ENCODE data around the gene POU2AF3. TPM values are rescaled to one million over a fixed set of nuclear protein-coding genes. Genes with fewer than 3 reads are reported as not detected.

The POU2AF3 gene
- total RNA-seq, 1 experiment from 2014 or later, result not detected

DNA sequence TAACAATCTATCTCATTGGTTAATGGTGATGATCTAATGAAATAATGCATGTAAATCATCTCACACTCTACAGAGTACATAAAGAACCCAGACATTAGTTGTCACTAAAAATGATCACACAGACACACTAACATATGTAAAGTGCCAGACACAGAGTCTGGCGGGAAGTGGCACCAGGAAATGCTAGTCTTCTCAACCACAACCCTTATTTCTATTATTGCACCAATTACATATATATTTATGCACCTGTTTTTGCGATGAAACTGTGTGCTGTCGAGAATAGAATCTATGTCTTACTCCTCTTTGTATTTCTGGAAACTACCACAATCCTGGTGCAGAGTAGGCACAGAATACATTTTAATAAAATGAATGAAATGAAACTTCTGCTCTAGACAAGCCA, 25.9 kb upstream of the POU2AF3 start:
- Histone ChIP-seq H3K36me3 (ENCODE audit: control insufficient read depth in 1 of 2, insufficient read depth in 2 of 2, low read length in 2 of 2) (no peaks in the 10 kb centered on the region), H3K9ac (ENCODE audit: low read length) (no peak overlapping the region), H3K4me1 (ENCODE audit: control insufficient read depth in 1 of 2, insufficient read depth in 2 of 2, low read length in 2 of 2) (no peaks in the 10 kb centered on the region), H4K20me1 (ENCODE audit: insufficient read depth) (no peaks in the 10 kb centered on the region), H2AFZ (ENCODE audit: low read depth, low read length, poor library complexity, severe bottlenecking) (no peak overlapping the region), H3K4me3 (replicated peaks in 1 of 2; ENCODE audit: low read depth in 1 of 2, low read length in 2 of 2) (no peak overlapping the region), H3K79me2 (ENCODE audit: insufficient read depth, low read length) (no peaks in the 10 kb centered on the region), H3K4me2 (ENCODE audit: low read length) (no peak overlapping the region), H3K27me3 (ENCODE audit: insufficient read depth, low read length) (peaks cover 25% of the 10 kb centered on the region), H3K9me3 (ENCODE audit: control insufficient read depth in 1 of 2, insufficient read depth in 1 of 2, low read depth in 1 of 2, low read length in 2 of 2) (no peaks in the 10 kb centered on the region), H3K9me2 (ENCODE audit: insufficient read depth) (no peaks in the 10 kb centered on the region), H3K27ac (ENCODE audit: low read depth, low read length) (no peak overlapping the region)
- ChIA-PET CTCF (no interaction called here), POLR2A (no interaction called here), RAD21 (ENCODE audit: low non-redundant PET in 1 of 2, low total read pairs in 2 of 2, uncharacterized antibody in 2 of 2, unreplicated experiment in 2 of 2) (no interaction called here)
- DNase-seq (ENCODE audit: low read depth, low spot score), result no peak
- intact Hi-C loops (cut with micrococcal nuclease), result no loop called here
- no TSS peak for BruUV-seq (replicated peaks)
- TF ChIP-seq CEBPB (IDR thresholded peaks at IDR 0.05; ENCODE audit: low read depth) (no peak), REST (IDR thresholded peaks at IDR 0.05; ENCODE audit: low read depth) (no peak), ZFX (IDR thresholded peaks at IDR 0.05) (no peak), SIN3A (IDR thresholded peaks at IDR 0.05; ENCODE audit: low read depth) (no peak), FOSL1 (IDR thresholded peaks at IDR 0.05; ENCODE audit: low read depth) (no peak), CTCF (IDR thresholded peaks at IDR 0.05 in 2 of 3, conservative IDR thresholded peaks at IDR 0.05 in 1 of 3; ENCODE audit: borderline replicate concordance in 1 of 3, insufficient read depth in 1 of 3, low read depth in 2 of 3, low read length in 2 of 3) (no peak)
- no peak for ATAC-seq

Measured in HCT116 (cell line).